GM19193 (cell line): ENCODE results near the gene SAMD4A.

Experiments used
- POLR2A ChIP-seq: IDR thresholded peaks from 4 replicates; pipeline ENCODE4 v1.6.1; 2011; ENCODE audit not compliant: insufficient read depth, insufficient read length; ENCODE audit errors: extremely low read depth

SAMD4A gene

DNA sequence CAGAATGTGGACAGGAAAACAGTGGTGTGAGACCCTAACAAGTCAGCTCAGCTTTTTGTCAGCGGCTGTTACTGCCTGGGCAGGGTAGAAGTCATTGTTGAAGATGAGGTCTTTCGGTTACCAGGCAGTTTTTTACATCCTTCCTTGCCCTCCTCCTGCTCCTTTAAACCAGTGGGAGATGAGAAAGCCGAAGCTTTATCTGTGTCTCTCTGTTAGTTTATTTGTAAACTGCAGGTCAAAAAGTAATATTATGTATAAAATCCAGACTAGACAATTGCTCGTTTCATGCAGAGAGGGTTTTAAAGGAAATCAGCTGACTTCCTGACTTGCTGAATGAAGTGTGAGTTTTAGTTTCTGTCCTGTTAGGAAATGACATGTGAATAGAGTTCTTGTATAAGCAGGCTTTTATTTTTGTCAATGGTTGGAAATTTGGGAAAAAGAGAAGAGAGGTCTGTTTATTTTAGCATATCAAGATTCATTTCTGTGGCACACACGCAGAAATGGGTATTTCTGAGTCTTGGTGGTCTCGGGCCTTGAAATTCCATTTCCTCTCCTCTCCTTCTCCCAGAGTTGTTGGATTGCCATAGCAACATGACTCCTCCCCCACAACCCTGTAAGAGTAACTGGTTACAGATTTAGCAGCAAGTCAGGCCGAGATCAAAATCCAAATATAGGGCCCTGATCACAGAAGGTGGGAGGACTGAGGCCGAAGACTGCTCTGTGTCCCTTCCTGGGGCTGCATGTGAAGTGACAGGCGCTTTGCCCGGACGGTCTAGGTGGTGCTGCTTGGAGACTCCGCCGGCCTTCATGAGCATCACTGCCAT, 60.8 kb downstream of the SAMD4A start:
- no peak for TF ChIP-seq POLR2A

DNA sequence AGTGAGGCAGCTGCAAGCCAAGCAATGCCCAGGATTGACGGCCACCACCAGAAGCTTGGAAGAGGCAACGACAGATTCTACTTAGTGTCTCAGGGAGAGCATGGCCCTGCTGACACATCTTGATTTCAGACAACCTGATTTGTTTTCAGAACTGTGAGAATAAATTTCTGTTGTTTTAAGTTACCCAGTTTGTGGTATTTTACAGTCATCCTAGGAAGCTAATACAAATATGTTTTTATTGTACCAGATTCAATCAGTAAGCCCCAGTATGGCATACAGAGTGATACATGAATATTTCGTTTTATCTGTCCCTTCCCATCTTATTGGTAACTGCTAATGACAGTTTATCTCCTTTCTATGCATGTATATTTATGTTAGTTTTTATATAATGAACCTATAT, 62.3 kb downstream of the SAMD4A start:
- no peak for TF ChIP-seq POLR2A

DNA sequence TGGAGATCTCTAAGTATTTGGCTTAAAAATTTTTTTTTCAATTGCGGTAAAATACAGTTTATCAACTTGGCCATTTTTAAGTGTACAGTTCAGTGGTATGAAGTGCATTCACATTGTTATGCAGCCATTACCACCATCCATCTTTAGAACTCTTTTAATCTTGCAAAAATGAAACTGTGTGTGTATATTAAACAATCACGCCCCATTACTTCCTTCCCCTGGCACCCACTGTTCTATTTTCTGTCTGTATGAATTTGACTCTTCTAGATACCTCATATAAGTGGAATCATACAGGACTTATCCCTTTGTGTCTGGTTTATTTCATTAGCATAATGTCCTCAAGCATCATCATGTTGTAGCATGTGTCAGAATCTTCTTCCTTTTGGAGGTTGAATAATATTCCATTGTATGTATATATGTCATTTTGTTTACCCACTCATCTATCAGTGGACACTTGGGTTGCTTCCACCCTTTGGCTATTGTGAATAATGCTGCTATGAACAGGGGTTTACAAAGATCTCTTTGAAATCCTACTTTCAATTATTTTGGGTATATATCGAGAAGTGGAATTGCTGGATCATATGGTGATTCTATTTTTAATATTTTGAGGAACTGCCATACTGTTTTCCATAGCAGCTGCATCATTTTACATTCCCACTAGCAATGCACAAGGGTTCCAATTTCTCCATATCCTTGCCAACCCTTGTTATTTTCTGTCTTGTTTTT, 62.9 kb downstream of the SAMD4A start:
- no peak for TF ChIP-seq POLR2A

DNA sequence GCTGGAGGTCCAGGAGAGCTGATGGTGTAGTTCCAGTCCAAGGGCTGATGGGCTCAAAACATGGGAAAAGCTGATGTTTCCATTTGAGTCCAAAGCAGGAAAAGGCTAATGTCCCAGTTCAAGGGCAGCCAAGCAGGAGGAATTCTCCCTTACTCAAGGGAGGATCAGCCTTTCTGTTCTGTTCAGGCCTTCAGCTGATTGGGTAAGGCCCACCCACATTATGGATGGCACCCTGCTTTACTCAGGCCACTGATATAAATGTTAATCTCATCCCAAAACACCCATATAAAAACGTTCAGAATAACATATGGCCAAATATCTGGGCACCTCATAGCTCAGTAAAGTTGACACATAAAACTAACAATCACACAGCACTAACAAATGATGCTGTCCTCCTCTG, 64.1 kb downstream of the SAMD4A start:
- TF ChIP-seq POLR2A, result no peak

DNA sequence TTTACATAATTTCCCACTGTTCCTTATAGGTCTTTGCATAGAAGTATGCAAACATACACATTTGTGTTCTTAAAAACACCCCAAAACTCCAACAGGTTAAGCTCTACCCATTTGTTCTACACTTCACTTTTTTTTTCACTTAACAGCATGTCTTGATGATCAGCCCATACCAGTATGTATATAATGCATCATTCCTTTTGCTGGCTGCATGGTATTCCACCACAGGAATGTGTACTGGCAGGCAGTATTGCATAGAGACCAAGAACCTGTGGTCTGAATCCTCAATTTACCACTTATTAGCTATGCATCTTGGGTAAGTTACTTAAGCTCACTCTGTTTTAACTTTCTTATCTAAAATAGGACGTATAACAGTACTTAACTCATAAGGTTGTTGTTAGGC, 65.5 kb downstream of the SAMD4A start:
- no peak for TF ChIP-seq POLR2A

DNA sequence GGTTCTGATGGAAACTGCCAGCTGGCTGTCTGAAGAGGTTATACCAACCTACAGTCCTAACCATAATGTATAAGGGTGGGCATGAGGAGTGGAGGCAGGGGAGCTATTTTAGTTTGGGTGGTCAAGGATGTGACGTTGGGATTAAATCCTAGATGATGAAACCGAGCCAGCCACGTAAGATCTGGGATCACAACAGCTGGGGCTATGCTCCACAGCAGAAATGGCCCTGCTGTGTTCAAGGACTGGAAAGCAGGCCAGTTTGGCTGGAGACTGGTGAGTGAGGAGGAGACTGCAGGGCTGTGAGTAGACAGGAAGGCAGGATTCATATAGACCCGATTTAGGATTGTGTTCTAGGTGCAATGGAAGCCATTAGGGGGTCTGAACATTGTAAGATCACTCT, 66.1 kb downstream of the SAMD4A start:
- no peak for TF ChIP-seq POLR2A

DNA sequence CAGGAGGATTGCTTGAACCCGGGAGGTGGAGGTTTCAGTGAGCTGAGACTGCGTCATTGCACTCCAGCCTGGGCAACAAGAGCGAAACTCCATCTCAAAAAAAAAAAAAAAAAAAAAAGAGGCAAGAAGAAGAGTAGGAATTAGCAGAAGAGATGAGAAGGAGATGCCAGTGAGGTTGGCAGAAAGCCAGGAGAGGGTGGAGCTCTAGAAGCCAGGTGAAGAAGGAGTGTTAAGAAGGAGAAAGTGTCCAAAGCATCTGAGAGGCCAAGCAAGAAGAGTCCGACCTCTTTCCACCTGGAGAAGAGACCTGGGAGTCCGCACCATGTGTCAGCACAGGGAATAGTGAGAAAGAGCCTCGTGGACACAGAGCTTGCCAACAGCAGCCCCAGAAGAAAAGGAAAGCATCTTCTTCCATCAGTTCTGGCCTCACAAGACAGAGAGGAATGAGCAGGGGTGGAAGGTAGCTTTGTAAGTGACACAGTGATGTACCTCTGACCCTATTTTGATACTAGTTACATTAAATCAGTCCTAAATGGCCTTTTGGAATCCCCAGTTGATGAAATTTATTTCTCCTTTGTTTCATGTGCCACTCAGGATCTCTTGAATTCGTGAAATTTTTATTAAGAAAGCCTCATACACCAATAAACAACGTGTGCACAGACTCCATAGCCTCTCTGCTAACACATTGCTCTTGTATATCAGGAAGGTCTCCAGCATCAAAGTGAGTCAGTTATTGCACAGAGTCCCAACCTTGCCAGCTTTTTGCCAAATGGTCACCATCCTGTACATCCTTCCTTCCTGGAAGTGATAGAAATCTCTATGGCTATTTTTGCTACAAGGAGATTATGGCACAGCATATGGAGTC, 70.6 kb downstream of the SAMD4A start:
- no peak for TF ChIP-seq POLR2A

DNA sequence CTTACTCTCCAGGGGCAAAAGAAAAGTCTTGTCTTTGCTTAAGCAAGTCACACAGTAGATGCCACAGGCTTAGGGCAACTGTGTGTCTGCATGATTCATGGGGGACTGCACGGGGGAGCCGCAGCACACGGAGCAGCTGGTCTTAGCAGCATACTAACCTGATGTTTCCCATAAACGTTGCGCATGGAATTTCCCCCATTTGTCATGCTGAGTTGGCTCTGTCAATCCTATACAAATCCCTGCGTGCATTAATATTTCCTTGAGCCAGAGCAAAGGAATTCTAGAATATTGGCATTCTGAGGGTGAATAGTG, 71.2 kb downstream of the SAMD4A start:
- TF ChIP-seq POLR2A, result no peak

DNA sequence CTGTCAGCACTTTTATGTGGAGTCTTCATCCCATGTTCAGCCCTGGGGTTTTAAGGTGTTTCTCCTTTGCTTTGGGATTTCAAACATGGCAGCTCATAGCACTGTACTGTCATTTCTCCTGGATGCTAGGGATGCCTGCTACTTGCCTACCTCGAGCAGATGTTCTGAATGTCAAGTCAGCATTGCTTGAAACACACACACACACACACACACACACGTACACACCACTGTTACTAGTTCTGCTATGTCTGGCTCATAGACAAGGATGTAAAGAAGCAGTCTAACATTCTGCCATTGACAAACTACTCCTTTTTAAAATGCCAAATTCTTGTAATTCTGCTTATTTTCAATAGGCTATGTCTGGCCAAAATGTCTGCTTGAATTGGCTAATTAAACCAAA, 72.7 kb downstream of the SAMD4A start:
- no peak for TF ChIP-seq POLR2A

DNA sequence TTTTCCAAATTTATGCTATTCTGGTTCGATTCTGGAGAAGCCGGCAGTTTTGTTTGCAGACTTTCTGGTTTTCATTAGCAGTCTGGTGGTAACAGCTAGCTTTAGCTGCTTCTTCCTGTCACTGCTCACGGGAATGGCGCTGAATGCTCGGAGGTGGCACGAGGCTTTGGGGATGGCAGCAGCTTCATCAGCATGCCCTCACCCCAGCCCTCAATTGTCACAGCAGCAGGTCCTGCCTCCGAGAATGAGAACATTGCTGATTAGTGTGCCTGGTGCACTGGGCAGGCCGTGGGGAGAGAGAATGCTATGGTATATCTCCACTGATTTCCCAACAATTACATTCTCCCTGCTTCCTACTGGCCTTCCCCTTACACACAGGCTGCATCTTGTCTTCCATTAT, 73.6 kb downstream of the SAMD4A start:
- no peak for TF ChIP-seq POLR2A

DNA sequence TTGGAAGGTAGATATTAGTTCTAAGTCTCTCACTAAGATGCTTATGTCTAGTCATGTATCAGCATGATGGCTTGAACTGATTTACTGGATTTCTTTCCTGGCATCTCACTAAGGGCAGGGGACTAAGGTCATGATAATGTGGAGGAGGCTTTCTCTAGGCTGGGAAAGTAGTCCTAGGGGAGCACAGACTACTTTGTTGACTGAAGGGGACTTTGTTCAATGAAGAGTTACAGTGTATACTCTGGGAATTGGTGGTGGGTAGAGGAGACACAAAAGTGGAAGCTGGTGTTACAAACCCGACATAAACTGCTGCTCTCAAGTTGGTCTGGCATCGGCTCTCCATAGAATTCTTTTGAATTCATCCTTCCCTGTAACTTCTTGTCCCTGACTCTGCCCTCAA, 75.2 kb downstream of the SAMD4A start:
- no peak for TF ChIP-seq POLR2A

DNA sequence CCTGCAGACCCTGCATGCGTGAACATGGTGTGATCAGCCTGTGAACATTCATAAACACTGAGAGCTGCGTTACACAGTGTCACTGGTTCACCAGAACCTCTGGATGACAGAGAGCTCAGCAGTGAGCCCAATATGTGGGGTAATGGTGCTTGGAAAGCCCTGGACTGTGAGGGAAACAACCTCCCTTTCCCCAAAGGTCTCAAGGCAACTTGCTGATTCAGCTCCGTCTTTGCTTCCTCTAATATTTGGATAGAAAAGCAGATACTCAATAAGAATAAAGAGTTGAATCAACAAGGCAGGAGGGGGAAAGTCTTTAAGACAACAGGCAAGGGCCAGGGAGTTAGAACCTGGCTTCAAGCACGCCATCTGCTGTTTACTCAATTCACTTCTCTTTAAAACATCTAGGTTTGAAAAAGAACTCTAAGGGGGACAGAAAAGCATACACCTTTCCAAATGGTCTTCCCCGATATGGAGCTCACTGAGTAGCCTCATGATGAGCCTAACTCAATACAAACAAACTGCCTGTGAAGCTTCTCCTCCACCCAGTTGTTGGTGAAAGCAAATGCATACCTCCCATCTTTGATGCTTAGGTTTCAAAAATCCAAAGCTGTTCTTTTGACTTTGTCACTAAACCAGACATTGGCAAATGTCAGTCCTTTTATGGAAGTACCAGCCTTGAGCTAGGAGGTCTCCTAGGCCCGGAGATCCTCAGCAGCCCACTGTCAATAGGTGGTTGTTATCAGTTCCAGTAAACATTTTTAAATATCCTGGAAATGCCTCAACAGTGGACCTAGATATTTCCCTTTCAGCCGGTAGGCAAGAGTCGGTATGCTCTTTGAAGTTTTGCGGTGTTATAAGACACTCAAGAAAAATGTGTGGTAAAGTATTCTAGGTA, 76.1 kb downstream of the SAMD4A start:
- no peak for TF ChIP-seq POLR2A

DNA sequence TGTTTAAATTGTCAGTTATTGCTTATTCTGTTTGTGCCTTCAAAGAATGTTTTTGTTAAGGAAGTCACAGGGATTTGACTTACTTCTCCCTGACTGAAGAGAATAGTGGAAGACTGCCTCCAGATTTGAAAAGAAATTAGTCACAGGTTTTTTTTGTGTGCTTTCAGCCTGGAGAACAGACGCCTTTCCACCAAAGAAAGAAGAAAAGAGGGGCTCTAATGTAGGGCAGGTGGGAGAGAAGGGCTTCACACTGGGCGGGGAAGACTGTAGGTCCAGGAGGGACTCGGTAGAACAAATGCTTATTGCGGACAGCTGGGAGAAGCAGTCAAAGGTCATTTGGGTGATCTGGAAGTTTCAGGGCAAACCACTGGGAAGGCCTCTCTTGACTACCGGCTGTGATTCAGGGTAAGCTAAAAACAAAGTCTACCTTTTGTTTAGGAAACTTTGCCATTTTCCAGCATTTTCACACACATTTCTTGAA, 76.8 kb downstream of the SAMD4A start:
- TF ChIP-seq POLR2A, result no peak

DNA sequence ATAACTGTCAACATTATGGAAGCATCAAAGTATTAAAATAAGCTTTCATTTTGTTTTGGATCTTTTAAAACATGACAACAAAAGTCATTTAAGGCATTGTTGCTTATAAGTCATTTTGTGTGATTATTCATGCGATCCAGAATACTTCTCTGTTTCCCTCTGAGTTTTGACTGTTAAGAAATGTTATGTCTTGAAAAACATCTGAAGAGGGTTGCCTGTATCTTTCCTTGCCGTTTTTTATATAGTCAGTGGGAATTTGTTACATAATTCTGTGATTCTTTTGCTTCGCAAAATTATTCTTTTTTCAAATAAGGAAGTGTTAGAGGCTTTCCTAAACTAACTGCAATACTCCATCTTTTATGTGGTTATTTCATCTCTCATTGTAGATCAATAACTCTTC, 78.7 kb downstream of the SAMD4A start:
- TF ChIP-seq POLR2A, result no peak
